IPS-18a (cell line): ENCODE results near the gene NBEAL2.

Experiments
- H3K27ac ChIP-seq: one replicate; pipeline ENCODE4 v1.5.1; 2013; ENCODE audit warnings: low read length
- H3K27me3 ChIP-seq: one replicate; pipeline ENCODE4 v1.6.1; 2013; ENCODE audit warnings: mild to moderate bottlenecking, low read length; ENCODE audit not compliant: control insufficient read depth, insufficient read depth
- H3K36me3 ChIP-seq: one replicate; pipeline ENCODE4 v1.6.1; 2013; ENCODE audit warnings: low read depth, low read length; ENCODE audit not compliant: control insufficient read depth
- H3K4me1 ChIP-seq: one replicate; pipeline ENCODE4 v1.6.1; 2013; ENCODE audit warnings: low read depth, low read length; ENCODE audit not compliant: control insufficient read depth
- H3K4me3 ChIP-seq: one replicate; pipeline ENCODE4 v1.5.1; 2013; ENCODE audit warnings: low read length
- H3K9ac ChIP-seq: one replicate; pipeline ENCODE4 v1.6.1; 2013; ENCODE audit warnings: mild to moderate bottlenecking, low read length, moderate library complexity
- H3K9me3 ChIP-seq: one replicate; pipeline ENCODE4 v1.6.1; 2013; ENCODE audit warnings: low read depth, low read length; ENCODE audit not compliant: control insufficient read depth

Gene NBEAL2

GRCh38 chr3:46992231-46992630 lies 12.8 kb downstream of the NBEAL2 start:
- Histone ChIP-seq H3K27ac (no peak overlapping the region), H3K4me1 (peaks cover 7% of the 10 kb centered on the region), H3K36me3 (no peaks in the 10 kb centered on the region), H3K9ac (no peak overlapping the region), H3K4me3 (no peak overlapping the region), H3K9me3 (no peaks in the 10 kb centered on the region), H3K27me3 (no peaks in the 10 kb centered on the region)

GRCh38 chr3:46993292-46993691 lies 13.8 kb downstream of the NBEAL2 start:
- H3K9ac ChIP-seq, result no peak overlapping the region
- H3K9me3 ChIP-seq, result no peaks in the 10 kb centered on the region
- no peaks in the 10 kb centered on the region for H3K27me3 ChIP-seq
- H3K36me3 ChIP-seq, result no peaks in the 10 kb centered on the region
- no peak overlapping the region for H3K4me3 ChIP-seq
- H3K4me1 ChIP-seq, result peaks cover 4% of the 10 kb centered on the region
- no peak overlapping the region for H3K27ac ChIP-seq

GRCh38 chr3:46993986-46994385 lies 14.5 kb downstream of the NBEAL2 start:
- Histone ChIP-seq H3K36me3 (no peaks in the 10 kb centered on the region), H3K27me3 (no peaks in the 10 kb centered on the region), H3K9ac (no peak overlapping the region), H3K9me3 (no peaks in the 10 kb centered on the region), H3K27ac (no peak overlapping the region), H3K4me1 (no peaks in the 10 kb centered on the region), H3K4me3 (no peak overlapping the region)

GRCh38 chr3:46994801-46995731 lies 15.6 kb downstream of the NBEAL2 start:
- no peak overlapping the region for H3K9ac ChIP-seq
- H3K9me3 ChIP-seq, result no peaks in the 10 kb centered on the region
- H3K27ac ChIP-seq, result no peak overlapping the region
- H3K4me1 ChIP-seq, result no peaks in the 10 kb centered on the region
- H3K36me3 ChIP-seq, result no peaks in the 10 kb centered on the region
- no peaks in the 10 kb centered on the region for H3K27me3 ChIP-seq
- H3K4me3 ChIP-seq, result no peak overlapping the region

GRCh38 chr3:46995901-46996562 lies 16.6 kb downstream of the NBEAL2 start:
- Histone ChIP-seq H3K4me3 (no peak overlapping the region), H3K9ac (no peak overlapping the region), H3K4me1 (no peaks in the 10 kb centered on the region), H3K36me3 (peaks cover 4% of the 10 kb centered on the region), H3K27ac (no peak overlapping the region), H3K27me3 (no peaks in the 10 kb centered on the region), H3K9me3 (no peaks in the 10 kb centered on the region)

DNA sequence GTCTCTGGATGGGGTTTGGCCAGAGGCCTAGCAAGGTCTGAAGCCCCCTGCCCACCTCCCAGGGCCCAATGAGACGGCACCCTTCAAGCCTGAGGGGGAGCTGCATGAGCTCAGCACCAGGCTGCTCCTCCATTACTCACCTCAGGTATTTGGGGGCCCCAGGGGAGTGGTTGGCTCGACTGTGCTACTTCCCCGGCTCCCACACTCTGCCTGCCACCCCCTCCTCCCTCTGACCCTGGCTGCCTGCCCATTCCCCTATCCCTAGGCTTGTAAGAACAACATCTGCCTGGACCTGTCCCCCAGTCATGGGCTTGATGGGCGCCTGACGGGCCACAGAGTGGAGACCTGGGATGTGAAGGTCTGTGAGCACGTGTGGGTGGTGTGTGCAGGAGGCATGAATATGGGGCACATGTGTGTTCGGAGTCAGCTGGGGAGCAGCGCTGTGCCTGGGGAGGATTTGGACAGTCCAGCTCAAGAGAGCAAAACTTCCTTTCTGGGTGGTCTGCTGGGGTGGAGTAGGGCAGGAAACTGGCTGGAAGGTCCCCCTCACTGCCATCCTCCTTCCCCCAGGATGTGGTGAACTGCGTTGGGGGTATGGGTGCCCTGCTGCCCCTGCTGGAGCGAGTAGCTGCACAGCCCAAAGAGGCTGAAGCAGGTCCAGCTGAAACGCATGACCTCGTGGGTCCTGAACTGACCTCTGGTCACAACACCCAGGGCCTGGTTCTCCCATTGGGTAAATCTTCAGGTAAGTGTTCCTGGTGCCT lies 17.4 kb downstream of the NBEAL2 start:
- no peaks in the 10 kb centered on the region for H3K4me1 ChIP-seq
- no peak overlapping the region for H3K9ac ChIP-seq
- H3K27ac ChIP-seq, result no peak overlapping the region
- no peaks in the 10 kb centered on the region for H3K9me3 ChIP-seq
- H3K27me3 ChIP-seq, result no peaks in the 10 kb centered on the region
- peaks cover 4% of the 10 kb centered on the region for H3K36me3 ChIP-seq
- H3K4me3 ChIP-seq, result no peak overlapping the region

DNA sequence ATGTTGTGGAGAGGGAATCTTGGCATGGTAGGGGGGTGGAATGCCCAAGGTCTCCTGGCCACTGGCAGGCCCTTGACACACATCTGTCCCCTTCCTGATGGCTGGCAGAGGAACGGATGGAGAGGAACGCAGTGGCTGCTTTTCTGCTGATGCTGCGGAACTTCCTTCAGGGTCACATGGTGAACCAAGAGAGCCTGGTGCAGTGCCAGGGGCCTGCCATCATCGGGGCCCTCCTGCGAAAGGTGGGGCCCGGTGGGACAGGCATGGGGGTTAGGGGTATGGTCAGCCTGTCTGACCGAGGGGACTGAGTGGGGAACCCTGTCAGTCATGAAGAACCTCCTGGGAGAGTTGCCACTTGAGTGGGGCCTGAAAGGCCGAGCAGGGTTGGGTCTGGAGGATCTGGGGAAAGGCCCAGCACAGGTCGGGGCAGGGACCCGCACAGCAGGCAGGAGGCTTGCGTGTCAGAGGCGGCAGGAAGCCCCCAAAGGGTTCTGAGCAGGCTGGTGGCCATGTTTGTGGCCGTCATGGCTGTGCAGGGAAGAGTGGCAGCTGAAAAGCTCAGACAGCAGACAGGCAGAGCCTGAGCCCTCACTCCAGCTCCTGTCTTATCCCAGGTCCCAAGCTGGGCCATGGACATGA lies 18.1 kb downstream of the NBEAL2 start:
- Histone ChIP-seq H3K36me3 (peaks cover 4% of the 10 kb centered on the region), H3K27ac (no peak overlapping the region), H3K4me1 (no peaks in the 10 kb centered on the region), H3K9me3 (no peaks in the 10 kb centered on the region), H3K27me3 (no peaks in the 10 kb centered on the region), H3K9ac (no peak overlapping the region), H3K4me3 (no peak overlapping the region)

- no peak overlapping the region for H3K27ac ChIP-seq
- no peaks in the 10 kb centered on the region for H3K4me1 ChIP-seq
- H3K36me3 ChIP-seq, result peaks cover 4% of the 10 kb centered on the region
- H3K4me3 ChIP-seq, result no peak overlapping the region
- no peaks in the 10 kb centered on the region for H3K27me3 ChIP-seq
- H3K9ac ChIP-seq, result no peak overlapping the region
- no peaks in the 10 kb centered on the region for H3K9me3 ChIP-seq
Measured at GRCh38 chr3:46998121-46998851, 18.8 kb downstream of the NBEAL2 start.

- Histone ChIP-seq H3K36me3 (peaks cover 4% of the 10 kb centered on the region), H3K9ac (no peak overlapping the region), H3K4me3 (no peak overlapping the region), H3K27ac (no peak overlapping the region), H3K27me3 (no peaks in the 10 kb centered on the region), H3K4me1 (no peaks in the 10 kb centered on the region), H3K9me3 (no peaks in the 10 kb centered on the region)
Measured at GRCh38 chr3:46998852-46999515, 19.5 kb downstream of the NBEAL2 start.

- Histone ChIP-seq H3K27ac (no peak overlapping the region), H3K9me3 (no peaks in the 10 kb centered on the region), H3K4me1 (no peaks in the 10 kb centered on the region), H3K9ac (no peak overlapping the region), H3K4me3 (no peak overlapping the region), H3K36me3 (peaks cover 9% of the 10 kb centered on the region), H3K27me3 (no peaks in the 10 kb centered on the region)
Measured at GRCh38 chr3:46999516-47000197, 20.2 kb downstream of the NBEAL2 start.
